ENCODE data around the gene CNOT4.
"Not testable (repeated sequence)": the region's sequence is repeated elsewhere in the genome, so short reads cannot be mapped to it uniquely, and the experiment has no call there.

Gene CNOT4

GRCh38 chr7:135510592-135511183 is 786 bp upstream of the CNOT4 start:
- DNase-seq, result no peak

DNA sequence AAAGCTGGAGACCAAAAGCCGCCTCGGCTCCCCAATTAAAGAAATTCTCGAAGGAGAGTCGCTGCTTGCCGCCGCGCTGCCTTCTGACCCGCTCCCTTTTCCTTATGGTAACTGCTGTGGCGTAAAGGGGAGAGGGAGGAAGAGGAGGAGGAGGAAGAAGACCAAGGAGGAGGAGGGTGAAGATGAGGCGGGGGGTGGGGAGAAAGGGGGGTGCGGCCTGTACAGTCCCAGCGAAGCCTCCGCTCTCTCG is 388 bp downstream of the CNOT4 start:
- no peak for DNase-seq

DNA sequence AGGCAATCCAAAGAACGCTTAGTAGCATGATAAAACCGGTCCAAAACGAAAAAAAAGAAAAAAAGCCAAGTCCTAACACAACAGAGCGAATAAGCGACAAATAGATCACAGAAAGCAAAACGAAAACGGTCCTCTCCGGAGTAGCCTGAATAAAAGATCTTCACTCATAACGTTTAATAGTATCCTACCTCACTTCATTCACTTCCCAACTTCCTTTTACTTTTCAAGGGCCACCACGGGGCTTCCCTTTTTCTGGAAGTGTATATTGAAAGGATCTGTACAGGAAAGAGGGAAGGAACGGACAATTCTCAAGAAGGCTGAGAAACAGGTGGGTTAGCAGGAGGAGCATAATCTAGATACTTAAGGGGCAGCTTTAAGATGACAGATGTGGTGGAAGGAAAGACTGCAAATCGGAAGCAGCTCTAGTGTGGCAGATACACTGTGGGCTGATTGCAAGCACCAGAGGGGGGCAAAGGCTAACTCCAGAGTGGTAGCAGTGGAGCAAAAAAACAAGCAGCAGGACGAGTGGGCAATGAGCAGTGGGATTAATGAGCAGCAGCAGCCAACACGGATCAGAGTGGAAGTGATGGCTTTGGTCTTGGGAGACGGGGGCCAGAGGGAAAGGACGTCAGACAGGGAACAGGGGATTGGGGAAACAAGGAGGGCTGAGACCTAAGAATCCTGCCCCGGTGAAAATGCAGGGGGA is 866 bp downstream of the CNOT4 start:
- DNase-seq, result no peak

GRCh38 chr7:135501402-135501801 is 8.5 kb downstream of the CNOT4 start:
- DNase-seq, result no peak

DNA sequence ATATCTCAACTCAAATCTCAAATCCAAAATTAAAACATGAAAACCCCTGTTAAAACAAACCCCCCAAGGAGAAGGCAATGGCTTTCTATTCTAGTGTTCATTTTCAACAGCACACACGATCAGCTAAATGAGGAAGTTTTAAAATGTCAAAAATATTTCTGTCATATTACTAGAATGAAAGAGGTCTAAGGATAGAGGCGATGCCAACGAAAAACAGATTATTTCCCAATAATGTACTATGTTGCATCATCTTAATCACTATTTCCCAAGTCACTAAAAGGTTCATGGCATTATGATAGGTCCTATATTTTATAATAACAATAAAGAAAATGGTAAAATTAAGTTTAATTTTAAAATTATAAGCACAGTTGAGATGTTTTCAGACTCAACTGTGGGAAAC is 10.1 kb downstream of the CNOT4 start:
- no peak for DNase-seq

- not testable (repeated sequence) for DNase-seq
Measured at GRCh38 chr7:135497161-135497560, 12.7 kb downstream of the CNOT4 start.

GRCh38 chr7:135493362-135493761 is 16.5 kb downstream of the CNOT4 start:
- DNase-seq, result no peak

DNA sequence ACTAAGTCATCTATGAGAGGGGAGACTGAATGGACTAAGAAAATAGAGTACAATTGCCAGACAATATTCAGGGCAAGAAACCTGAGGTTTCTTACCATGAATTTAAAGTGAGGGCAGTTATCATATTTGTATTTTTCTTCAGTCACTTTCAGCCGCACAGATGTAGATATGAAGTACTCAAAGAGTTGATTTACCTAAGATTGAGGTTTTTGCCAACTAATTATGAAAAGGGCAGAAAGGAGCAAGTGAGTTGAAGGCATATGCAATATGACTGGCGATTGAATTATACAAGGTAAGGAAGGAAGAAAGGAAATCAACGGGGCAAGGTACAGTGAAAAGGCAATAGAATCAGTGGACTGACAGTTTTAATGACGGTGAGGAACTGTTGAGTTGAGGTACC is 17.8 kb downstream of the CNOT4 start:
- DNase-seq, result no peak

GRCh38 chr7:135490783-135491182 is 19.1 kb downstream of the CNOT4 start:
- DNase-seq, result no peak

- DNase-seq, result no peak
Measured at GRCh38 chr7:135489791-135490190, 20.1 kb downstream of the CNOT4 start.

- no peak for DNase-seq
Measured at GRCh38 chr7:135486261-135486920, 23.5 kb downstream of the CNOT4 start.

DNA sequence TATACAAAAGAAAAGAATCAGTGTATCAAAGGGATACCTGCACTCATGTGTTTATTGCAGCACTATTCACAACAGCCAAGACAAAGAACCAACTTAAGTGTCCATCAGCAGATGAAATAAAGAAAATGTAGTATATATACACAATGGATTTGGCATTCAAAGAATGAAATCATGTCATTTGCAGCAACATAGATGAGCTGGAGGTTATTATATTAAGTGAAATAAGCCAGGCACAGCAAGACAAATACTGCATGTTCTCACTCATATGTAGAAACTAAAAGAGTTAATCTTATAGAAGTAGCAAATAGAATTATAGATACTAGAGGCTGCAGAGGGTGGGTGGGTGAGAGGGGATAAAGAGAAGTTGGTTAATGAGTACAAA is 28.3 kb downstream of the CNOT4 start:
- no peak for DNase-seq

DNA sequence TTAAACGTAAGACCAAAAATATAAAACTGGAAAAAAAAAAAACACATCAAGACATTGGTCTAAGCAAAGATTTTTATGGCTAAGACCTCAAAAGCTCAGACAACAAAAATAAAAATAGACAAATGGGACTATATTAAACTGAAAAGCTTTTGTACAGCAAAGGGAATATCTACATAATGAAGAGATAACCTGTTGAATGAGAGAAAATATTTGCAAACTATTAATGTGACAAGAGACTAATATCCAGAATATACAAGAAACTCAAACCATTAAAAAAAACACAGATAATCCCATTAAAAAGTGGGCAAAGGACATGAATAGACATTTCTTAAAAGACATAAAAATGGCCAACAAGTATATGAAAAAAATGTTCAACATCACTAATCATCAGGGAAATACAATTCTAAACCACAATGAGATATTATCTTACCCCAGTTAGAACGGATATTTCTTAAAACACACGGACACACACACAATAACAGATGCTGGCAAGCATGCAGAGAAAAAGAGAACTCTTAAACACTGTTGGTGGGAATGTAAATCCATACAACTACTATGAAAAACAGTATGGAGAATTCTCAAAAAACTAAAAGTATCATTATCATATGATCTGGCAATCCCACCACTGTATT is 28.8 kb downstream of the CNOT4 start:
- DNase-seq, result no peak

DNA sequence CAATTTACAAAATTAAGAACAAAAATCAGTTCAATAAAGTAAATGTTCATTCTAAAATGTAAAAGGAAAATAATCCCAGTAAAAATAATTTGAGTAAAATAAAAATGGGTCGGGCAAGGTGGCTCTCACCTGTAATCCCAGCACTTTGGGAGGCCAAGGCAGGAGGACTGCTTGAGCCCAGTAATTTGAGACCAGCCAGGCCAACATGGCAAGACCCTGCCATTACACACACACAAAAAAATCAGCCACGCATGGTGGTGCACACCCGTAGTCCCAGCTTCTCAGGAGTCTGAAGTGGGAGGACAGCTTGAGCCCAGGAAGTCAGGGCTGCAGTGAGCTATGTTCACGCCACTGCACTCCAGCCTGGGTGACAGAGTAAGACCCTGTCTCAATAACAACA is 34.4 kb downstream of the CNOT4 start:
- DNase-seq, result no peak

- not testable (repeated sequence) for DNase-seq
Measured at GRCh38 chr7:135469705-135470104, 40.2 kb downstream of the CNOT4 start.

GRCh38 chr7:135467207-135467711 is 42.6 kb downstream of the CNOT4 start:
- no peak for DNase-seq

GRCh38 chr7:135466442-135467206 is 43.3 kb downstream of the CNOT4 start:
- DNase-seq, result no peak

- no peak for DNase-seq
Measured at GRCh38 chr7:135463908-135464307, 46.0 kb downstream of the CNOT4 start.

DNA sequence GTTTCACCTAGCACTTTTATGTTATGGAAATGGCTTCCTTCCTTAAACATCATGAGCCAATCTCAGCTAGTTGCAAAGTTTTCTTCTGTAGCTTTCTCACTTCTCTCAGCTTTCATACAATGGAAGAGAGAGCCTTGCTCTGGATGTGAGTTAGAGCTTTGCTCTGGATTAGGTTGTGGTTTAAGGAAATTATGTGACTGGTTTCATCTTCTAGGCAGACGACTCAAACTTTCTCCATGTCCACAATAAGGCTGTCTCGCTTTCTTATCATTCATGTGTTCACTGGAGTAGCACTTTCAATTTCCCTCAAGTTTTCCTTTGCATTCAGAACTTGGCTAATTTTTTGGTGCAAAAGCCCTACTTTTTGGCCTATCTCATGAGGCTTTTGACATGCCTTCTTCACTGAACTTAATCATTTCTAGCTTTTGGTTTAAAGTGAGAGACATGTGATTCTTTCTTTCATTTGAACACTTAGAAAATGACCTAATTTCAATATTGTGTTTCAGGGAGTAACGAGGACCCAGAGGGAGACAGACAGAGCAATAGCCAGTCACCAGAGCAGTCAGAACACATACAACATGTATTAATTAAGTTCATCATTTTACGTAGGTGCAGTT is 49.8 kb downstream of the CNOT4 start:
- no peak for DNase-seq

DNA sequence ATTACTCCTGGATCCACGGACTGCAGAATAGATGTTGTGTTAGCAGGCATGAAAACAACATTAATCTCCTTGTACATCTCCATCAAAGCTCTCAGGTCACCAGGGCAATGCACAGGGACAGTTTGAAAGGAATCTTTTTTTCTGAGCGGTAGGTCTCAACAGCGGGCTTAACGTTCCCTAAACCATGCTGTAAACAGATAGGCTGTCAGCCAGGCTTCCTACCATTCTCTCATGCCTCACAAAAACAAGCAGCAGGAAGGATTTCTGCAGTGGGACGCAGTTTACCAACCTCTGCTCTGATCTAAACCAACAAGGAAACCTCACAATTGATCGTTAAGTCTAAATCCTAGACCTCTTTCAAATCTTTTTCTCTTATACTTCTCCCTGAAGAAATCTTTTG is 50.8 kb downstream of the CNOT4 start:
- DNase-seq, result no peak

- DNase-seq, result no peak
Measured at GRCh38 chr7:135454060-135454459, 55.8 kb downstream of the CNOT4 start.

- DNase-seq, result no peak
Measured at GRCh38 chr7:135449436-135449835, 60.5 kb downstream of the CNOT4 start.

- DNase-seq, result no peak
Measured at GRCh38 chr7:135448753-135449152, 61.1 kb downstream of the CNOT4 start.

Measured in T-helper 9 cell (primary cell).